ENCODE data around the gene PRDM9.
"Not testable (repeated sequence)": the region's sequence is repeated elsewhere in the genome, so short reads cannot be mapped to it uniquely, and the experiment has no call there.

Gene PRDM9

GRCh38 chr5:23482642-23483041 is 24.8 kb upstream of the PRDM9 start:
- no peaks in the 10 kb centered on the region for H4K20me1 ChIP-seq (ENCODE audit: low read depth, low read length)
- H3K9me3 ChIP-seq (ENCODE audit: insufficient read depth, low read length): peaks cover 13% of the 10 kb centered on the region; the same call in 1 of the 2 replicates
- H3F3A ChIP-seq (ENCODE audit: insufficient read depth): no peaks in the 10 kb centered on the region
- no peak overlapping the region for H2AFZ ChIP-seq (ENCODE audit: low read depth, low read length, severe bottlenecking)
- H3K9me2 ChIP-seq (replicated peaks; ENCODE audit: insufficient read depth, low read length): no peaks in the 10 kb centered on the region
- no peak overlapping the region for H3K4me3 ChIP-seq (ENCODE audit: insufficient read depth, low read length, poor library complexity, severe bottlenecking)
- TF ChIP-seq CTCF (IDR thresholded peaks at IDR 0.05; ENCODE audit: insufficient read depth, low read length, poor library complexity, severe bottlenecking) (no peak), EZH2phosphoT487 (conservative IDR thresholded peaks at IDR 0.05; ENCODE audit: low read length) (no peak)
- H3K36me3 ChIP-seq (ENCODE audit: low read length): no peaks in the 10 kb centered on the region
- H3K27ac ChIP-seq (ENCODE audit: low read depth, low read length): no peak overlapping the region
- no peak overlapping the region for H3K9ac ChIP-seq (ENCODE audit: low read length)
- H3K4me2 ChIP-seq (ENCODE audit: low read depth, low read length, poor library complexity, severe bottlenecking): no peak overlapping the region
- H3K79me2 ChIP-seq (ENCODE audit: insufficient read depth, low read length): no peaks in the 10 kb centered on the region
- H3K27me3 ChIP-seq (ENCODE audit: low read length): no peaks in the 10 kb centered on the region

GRCh38 chr5:23483090-23483489 is 24.3 kb upstream of the PRDM9 start:
- H3K27ac ChIP-seq (ENCODE audit: low read depth, low read length): no peak overlapping the region

GRCh38 chr5:23484096-23484495 is 23.3 kb upstream of the PRDM9 start:
- no peaks in the 10 kb centered on the region for H4K20me1 ChIP-seq (ENCODE audit: low read depth, low read length)
- 0 out of 2 replicates have a peak, but pooled peaks cover 5% of the 10 kb centered on the region for H3K9me3 ChIP-seq (ENCODE audit: insufficient read depth, low read length)
- H3K79me2 ChIP-seq (ENCODE audit: insufficient read depth, low read length): no peaks in the 10 kb centered on the region
- no peak overlapping the region for H3K9ac ChIP-seq (ENCODE audit: low read length)
- H3K27me3 ChIP-seq (ENCODE audit: low read length): no peaks in the 10 kb centered on the region
- H2AFZ ChIP-seq (ENCODE audit: low read depth, low read length, severe bottlenecking): no peak overlapping the region
- no peaks in the 10 kb centered on the region for H3K36me3 ChIP-seq (ENCODE audit: low read length)
- H3K27ac ChIP-seq (ENCODE audit: low read depth, low read length): no peak overlapping the region
- no peak overlapping the region for H3K4me2 ChIP-seq (ENCODE audit: low read depth, low read length, poor library complexity, severe bottlenecking)
- no peaks in the 10 kb centered on the region for H3K9me2 ChIP-seq (replicated peaks; ENCODE audit: insufficient read depth, low read length)
- no peak overlapping the region for H3K4me3 ChIP-seq (ENCODE audit: insufficient read depth, low read length, poor library complexity, severe bottlenecking)
- TF ChIP-seq EZH2phosphoT487 (conservative IDR thresholded peaks at IDR 0.05; ENCODE audit: low read length) (no peak), CTCF (IDR thresholded peaks at IDR 0.05; ENCODE audit: insufficient read depth, low read length, poor library complexity, severe bottlenecking) (no peak)
- no peaks in the 10 kb centered on the region for H3F3A ChIP-seq (ENCODE audit: insufficient read depth)

More at GRCh38 chr5:23483090-23483489, 24.3 kb upstream of the PRDM9 start:
- no peaks in the 10 kb centered on the region for H3K36me3 ChIP-seq (ENCODE audit: low read length)
- H3F3A ChIP-seq (ENCODE audit: insufficient read depth): no peaks in the 10 kb centered on the region
- no peak overlapping the region for H3K9ac ChIP-seq (ENCODE audit: low read length)
- peaks cover 9% of the 10 kb centered on the region; the same call in 1 of the 2 replicates for H3K9me3 ChIP-seq (ENCODE audit: insufficient read depth, low read length)
- H3K4me3 ChIP-seq (ENCODE audit: insufficient read depth, low read length, poor library complexity, severe bottlenecking): no peak overlapping the region
- H3K79me2 ChIP-seq (ENCODE audit: insufficient read depth, low read length): no peaks in the 10 kb centered on the region
- TF ChIP-seq CTCF (IDR thresholded peaks at IDR 0.05; ENCODE audit: insufficient read depth, low read length, poor library complexity, severe bottlenecking) (no peak), EZH2phosphoT487 (conservative IDR thresholded peaks at IDR 0.05; ENCODE audit: low read length) (no peak)
- no peak overlapping the region for H3K4me2 ChIP-seq (ENCODE audit: low read depth, low read length, poor library complexity, severe bottlenecking)
- no peaks in the 10 kb centered on the region for H3K9me2 ChIP-seq (replicated peaks; ENCODE audit: insufficient read depth, low read length)
- H2AFZ ChIP-seq (ENCODE audit: low read depth, low read length, severe bottlenecking): no peak overlapping the region
- H3K27me3 ChIP-seq (ENCODE audit: low read length): no peaks in the 10 kb centered on the region
- no peaks in the 10 kb centered on the region for H4K20me1 ChIP-seq (ENCODE audit: low read depth, low read length)

GRCh38 chr5:23486227-23486626 is 21.2 kb upstream of the PRDM9 start:
- not testable (repeated sequence) for H3K9ac ChIP-seq (ENCODE audit: low read length); H2AFZ ChIP-seq (ENCODE audit: low read depth, low read length, severe bottlenecking); H3K36me3 ChIP-seq (ENCODE audit: low read length); H4K20me1 ChIP-seq (ENCODE audit: low read depth, low read length); H3K9me2 ChIP-seq (replicated peaks; ENCODE audit: insufficient read depth, low read length); H3K27ac ChIP-seq (ENCODE audit: low read depth, low read length); H3K9me3 ChIP-seq (ENCODE audit: insufficient read depth, low read length); H3F3A ChIP-seq (ENCODE audit: insufficient read depth); H3K79me2 ChIP-seq (ENCODE audit: insufficient read depth, low read length); H3K27me3 ChIP-seq (ENCODE audit: low read length); H3K4me3 ChIP-seq (ENCODE audit: insufficient read depth, low read length, poor library complexity, severe bottlenecking); H3K4me2 ChIP-seq (ENCODE audit: low read depth, low read length, poor library complexity, severe bottlenecking)

Measured in SU-DHL-6 (cell line).